Retina (tissue), 1 donor: ENCODE results near the gene AZIN2.
"Not testable (repeated sequence)": the region's sequence is repeated elsewhere in the genome, so short reads cannot be mapped to it uniquely, and the experiment has no call there.

ENCODE experiments used
- DNase-seq: peaks from one replicate; pipeline ENCODE4 v3.0.0-alpha.2; 2016

Gene AZIN2

GRCh38 chr1:33060579-33061083 is 20.3 kb upstream of the AZIN2 start:
- DNase-seq = no peak

GRCh38 chr1:33061834-33062233 is 19.1 kb upstream of the AZIN2 start:
- DNase-seq = no peak

DNA sequence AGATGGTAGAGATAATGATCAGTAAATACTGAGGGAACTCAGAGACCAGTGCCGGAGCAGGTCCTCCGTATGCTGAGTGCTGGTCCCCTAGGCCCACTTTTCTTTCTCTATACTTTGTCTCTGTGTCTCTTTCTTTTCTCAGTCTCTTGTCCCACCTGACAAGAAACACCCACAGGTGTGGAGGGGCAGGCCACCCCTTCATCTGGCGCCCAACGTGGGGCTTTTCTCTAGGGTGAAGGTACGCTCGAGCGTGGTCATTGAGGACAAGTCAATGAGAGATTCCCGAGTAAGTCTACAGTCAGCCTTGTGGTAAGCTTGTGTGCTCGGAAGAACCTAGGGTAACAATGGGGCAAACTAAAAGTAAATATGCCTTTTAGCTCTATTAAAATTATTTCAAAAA is 16.7 kb upstream of the AZIN2 start:
- DNase-seq = not testable (repeated sequence)

DNA sequence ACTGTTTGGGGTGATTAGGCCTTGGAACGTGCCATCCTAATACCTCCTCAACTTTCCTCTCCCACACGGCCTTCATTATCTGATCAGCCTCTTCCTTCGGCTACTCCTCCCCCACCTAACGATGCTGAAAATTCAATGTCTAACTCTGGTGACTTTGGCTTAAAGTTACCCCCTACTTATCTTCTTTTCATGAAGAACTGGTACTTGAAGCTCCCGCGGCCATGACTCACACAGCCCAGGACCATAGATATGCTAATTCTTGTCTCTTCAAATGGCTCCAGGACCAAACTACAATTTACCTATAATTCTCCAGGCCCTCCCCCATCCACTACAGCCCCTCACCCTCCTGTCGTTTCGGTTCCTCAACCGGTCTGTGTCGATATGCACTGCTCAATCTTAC is 15.7 kb upstream of the AZIN2 start:
- no peak for DNase-seq

DNA sequence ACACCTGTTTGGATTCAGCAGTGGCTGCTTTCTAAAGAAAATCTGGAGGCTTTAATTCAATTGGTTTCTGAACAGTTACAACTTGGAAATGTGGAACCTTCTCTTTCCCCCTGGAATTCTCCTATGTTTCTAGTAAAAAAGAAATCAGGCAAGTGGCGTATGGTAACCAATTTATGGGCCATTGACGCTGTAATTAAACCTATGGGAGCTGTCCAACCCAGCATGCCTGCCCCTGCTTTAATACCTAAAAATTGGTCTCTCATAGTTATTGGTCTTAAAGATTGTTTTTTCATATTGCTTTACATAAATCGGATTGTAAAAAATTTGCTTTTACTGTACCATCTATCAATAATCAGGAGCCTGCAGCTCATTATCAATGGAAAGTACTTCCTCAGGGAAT is 14.5 kb upstream of the AZIN2 start:
- DNase-seq = not testable (repeated sequence)

DNA sequence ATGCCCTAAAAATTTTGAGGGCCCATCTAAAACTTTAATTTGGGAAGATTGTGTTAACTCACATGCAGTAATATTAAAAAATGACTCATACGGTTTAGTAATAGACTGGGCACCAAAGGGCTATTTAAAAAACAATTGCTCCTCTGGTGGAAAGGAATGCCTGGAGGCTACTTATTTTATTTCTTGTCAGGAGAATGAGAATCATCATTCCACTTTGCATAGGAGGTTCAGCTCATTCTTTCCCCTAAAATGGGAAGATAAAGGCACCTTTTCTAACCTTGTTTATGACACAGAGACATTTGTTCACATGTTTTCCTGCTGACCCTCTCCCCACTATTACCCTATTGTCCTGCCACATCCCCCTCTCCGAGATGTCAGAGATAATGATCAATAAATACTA is 12.8 kb upstream of the AZIN2 start:
- DNase-seq = not testable (repeated sequence)

DNA sequence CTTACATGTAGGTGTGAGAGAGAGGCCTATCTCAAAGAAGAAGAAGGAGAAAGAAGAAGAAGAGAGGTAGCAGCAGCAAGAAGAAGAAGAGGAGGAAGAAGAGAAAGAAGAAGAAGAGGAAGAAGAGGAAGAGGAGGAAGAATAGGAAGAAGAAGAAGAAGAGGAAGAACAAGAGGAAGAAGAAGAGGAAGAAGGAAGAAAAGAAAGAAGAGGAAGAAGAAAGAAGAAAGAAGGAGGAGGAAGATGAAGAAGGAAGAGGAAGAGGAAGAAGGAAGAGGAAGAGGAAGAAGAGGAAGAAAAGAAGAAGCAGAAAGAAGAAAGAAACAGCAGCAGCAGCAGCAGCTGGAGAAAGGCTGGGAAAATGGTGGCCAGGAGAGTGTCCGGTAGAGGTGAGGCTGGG is 10.3 kb upstream of the AZIN2 start:
- DNase-seq = no peak

- no peak for DNase-seq
Measured at GRCh38 chr1:33072707-33073106, 8.2 kb upstream of the AZIN2 start.

- no peak for DNase-seq
Measured at GRCh38 chr1:33074193-33074945, 6.6 kb upstream of the AZIN2 start.

DNA sequence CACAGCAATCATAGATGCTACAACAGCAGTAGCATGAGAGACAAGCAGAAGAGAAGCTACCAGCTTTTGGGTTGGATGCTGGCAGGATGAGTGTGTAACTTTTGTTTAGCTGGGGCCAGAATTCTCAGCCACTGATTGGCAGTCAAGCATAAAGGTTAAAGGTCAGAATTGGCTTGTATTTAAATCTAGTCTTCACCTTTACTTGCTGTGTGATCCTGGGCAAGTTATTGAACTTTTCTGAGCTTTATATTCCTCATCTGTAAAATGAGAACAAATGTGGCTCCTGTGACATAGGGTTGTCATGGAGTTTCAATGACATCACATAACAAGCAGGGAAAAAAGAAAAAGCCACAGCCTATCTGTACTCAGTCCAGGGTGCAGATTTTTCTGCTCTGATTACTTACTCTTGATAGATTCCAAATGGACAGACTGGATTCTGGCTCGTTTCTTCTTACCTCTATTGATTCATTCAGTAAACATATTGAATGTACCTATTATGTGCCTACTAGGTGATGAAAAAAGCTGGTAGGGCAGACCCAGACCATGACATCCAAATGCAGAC is 2.8 kb upstream of the AZIN2 start:
- no peak for DNase-seq

GRCh38 chr1:33080373-33080772 is 580 bp upstream of the AZIN2 start:
- no peak for DNase-seq

DNA sequence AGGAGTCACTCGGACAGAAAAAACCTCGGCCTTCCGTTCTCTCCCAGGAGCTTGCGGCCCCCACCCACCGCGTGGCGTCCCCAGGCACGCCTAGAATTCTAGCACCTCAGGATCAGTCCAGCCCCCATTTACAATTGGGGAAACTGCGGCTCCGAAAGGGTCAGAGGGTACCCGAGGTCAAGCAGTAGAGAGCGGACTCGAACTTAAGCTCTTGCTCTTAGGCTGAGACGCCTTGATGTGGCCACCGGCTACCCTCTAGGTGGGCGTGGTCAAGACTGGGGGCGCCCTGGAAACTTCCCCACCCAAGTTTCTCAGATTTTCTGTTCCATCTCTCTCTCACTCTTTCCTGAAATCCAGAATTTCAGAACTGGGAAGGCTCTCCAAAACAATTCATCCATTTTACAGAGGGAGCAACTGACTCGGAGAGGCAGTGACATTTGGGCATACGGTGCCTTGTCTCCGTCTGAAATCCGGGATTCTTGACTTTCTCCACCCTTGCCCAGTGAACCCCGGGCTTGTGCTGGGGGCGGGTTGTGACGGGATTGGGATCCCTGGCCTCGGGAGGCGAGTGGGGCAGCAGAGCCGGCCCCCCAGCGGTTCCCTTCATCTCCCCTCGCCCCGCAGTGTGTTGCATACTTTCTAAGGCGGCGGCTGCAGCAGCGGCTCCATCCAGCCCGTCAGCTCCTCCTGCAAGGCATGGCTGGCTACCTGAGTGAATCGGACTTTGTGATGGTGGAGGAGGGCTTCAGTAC is 777 bp downstream of the AZIN2 start:
- DNase-seq = peak; percentile 45

DNA sequence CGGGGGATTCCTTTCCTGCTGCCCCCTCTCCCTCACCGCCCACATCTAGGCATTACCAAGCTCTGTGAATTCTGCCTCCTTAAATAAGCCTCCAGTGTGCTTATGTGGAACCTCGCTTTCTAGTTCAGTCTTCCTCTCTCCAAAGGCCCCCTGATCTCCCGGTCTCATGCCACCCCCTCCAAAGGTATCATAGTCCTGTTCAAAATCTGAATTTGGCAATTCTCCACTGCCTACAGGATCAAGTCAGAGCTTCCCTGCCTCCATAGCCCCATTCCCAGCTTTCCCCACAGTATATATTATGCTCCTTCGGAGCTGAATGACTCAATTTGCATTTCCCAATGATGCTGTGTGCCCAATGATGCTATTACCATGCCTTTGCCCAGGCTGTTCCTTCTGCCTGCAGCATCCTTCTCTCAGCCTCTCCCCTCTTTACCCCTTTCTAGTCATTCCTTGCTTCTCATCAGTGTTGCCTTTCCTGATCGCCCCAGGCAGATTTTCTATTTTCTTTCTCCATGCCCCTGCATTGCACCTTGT is 1.7 kb downstream of the AZIN2 start:
- DNase-seq = no peak

GRCh38 chr1:33085332-33085731 is 4.4 kb downstream of the AZIN2 start:
- no peak for DNase-seq

DNA sequence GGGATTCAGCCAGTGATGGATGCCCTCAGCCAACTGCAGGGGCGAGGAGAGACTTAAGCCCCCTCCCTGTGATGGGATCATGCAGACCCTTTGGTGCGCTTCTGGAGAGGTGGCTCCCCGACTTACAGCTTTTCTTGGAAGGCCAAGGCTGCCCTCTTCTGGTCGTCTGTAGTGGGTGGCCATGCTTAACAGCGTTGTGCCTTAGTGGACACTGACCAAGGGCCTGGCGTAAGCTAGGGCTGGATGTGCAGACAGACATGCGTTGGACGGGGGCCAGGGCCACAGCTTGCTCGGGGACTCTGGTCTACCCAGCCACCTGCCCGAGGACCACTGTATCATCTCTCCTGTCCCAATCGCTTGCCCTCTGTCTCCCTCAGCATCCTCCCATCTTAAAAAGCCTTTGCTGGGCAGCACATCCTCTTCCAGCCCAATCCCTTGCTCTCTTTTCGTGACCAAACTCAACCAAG is 5.5 kb downstream of the AZIN2 start:
- peak; percentile 84 for DNase-seq

DNA sequence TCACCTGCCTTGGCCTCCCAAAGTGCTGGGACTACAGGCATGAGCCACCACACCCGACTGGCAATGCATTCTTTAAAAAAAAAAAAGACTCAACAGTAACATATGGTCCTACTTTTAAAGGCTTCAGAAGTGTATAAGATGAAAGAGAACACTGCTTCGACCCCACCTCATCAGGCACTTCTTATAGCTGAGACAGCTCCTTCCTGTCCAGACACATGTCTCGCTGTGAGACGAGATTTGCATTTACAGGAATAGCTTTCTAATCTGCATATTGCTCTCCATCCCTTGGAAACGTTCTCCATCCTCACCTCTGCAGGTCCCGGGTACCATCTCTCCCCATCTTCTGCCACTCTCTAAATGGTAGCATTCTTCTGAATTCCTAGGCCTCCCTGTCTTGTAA is 6.7 kb downstream of the AZIN2 start:
- no peak for DNase-seq

- DNase-seq = no peak
Measured at GRCh38 chr1:33088119-33088906, 7.4 kb downstream of the AZIN2 start.

- no peak for DNase-seq
Measured at GRCh38 chr1:33089457-33089856, 8.5 kb downstream of the AZIN2 start.

- DNase-seq = no peak
Measured at GRCh38 chr1:33092438-33092837, 11.5 kb downstream of the AZIN2 start.

GRCh38 chr1:33093004-33093403 is 12.1 kb downstream of the AZIN2 start:
- DNase-seq = no peak

DNA sequence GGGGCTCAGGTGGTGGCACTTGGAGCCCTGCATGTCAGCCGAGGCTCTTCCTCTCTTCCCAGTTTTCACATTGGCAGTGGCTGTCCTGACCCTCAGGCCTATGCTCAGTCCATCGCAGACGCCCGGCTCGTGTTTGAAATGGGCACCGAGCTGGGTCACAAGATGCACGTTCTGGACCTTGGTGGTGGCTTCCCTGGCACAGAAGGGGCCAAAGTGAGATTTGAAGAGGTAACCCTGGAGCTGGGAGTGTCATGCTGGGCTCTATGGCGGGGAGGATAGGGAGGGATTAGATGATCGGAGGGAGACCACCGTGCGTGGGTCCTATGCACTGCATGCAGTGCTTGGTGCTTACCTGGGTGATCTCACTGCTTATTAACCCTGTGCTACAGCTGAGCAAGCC is 13.5 kb downstream of the AZIN2 start:
- no peak for DNase-seq

- peak; percentile 78 for DNase-seq
Measured at GRCh38 chr1:33094971-33095604, 14.1 kb downstream of the AZIN2 start.
